GM18907 (cell line): ENCODE data around the gene CCDC85C.
A peak's percentile ranks its signal among the peaks of the same experiment; 100 is the strongest.

Experiments used
- ATAC-seq: cut with Tn5 transposase; IDR thresholded peaks from one replicate; pipeline ENCODE4 v1.9.1; 2021; ENCODE audit warnings: mild to moderate bottlenecking, moderate library complexity; ENCODE audit not compliant: unreplicated experiment

The CCDC85C gene

GRCh38 chr14:99527427-99528076 lies 76.5 kb downstream of the CCDC85C start:
- ATAC-seq, result no peak

- no peak for ATAC-seq
These were observed 77.0 kb downstream of the CCDC85C start for GRCh38 chr14:99527026-99527425.

GRCh38 chr14:99525699-99526080 lies 78.3 kb downstream of the CCDC85C start:
- no peak for ATAC-seq

GRCh38 chr14:99524804-99525698 lies 79.0 kb downstream of the CCDC85C start:
- ATAC-seq, result no peak

- ATAC-seq, result no peak
These were observed 79.8 kb downstream of the CCDC85C start for GRCh38 chr14:99524091-99524661.

DNA sequence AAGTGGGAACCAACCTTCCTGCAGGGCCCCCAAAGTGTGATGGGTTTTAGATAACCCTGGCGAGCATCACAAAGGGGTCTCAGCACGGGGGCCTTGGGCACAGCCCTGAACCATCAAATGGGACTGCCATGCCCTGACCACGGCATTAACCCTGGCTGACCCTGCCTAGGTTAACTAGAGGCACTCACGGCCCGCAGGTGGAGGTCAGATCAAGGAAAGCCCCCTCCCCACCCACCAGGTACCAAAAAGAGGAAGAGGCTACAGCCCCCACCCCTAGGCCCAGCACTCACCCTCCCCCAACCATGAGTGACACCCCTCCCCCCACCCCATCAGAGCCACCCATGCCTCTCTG lies 80.3 kb downstream of the CCDC85C start:
- ATAC-seq, result no peak

DNA sequence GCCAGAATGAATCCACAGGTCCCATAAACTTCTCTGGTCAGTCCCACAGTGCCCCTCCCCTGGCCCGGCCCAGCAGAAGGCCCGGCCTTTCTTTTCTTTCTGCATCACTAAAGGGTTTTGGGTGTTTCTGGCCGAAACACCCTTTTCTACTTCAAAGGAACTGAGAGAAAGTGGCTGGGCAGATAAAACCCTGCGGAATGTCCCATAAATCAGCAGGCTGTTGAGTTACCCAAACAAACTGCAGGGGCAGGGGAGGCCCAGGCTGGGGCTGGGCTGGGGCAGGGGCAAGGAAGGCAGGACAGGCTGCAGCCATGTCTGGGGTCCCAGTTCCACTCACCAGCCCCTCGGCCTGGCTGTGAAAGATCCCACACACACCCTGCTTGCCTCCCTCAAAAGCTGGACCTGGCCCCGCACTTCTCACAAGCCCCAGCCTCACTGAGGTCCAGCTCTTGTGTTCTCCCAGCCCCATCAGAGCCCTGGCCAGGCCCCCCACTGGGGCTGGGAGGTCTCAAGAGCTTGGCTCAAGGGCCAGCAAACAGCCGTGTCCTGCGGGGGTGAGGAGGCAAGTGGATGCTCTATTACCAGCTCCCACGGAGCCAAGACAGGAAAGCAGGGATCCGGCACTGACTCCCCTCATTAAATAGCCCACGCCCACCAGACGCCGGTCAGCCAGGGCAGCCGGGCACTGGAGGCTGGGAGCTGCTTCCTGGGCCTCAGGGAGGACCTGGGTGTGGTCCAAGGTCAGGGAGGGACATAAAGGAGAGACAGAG lies 80.9 kb downstream of the CCDC85C start:
- ATAC-seq, result no peak

DNA sequence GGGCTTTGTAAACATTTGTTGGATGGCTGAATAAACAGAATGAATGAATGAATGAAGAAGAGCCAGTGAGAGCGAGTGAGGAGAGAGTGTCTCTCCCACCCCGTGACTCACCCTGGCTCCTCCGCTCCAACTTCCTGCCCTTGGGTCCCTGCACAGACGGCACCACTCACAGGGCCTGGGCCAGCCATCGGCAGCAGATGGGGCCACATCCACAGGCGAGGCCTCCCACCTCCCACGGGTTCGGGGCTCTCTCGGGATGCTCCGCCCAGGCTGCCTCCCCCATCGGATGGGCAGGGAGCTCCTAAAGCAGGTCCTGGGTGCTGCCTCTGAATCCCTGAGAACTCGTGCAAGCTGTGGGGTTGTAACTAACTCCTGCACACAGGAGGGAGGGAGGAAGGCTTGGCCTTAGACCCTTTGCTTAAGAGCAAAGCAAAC lies 81.5 kb downstream of the CCDC85C start:
- no peak for ATAC-seq

DNA sequence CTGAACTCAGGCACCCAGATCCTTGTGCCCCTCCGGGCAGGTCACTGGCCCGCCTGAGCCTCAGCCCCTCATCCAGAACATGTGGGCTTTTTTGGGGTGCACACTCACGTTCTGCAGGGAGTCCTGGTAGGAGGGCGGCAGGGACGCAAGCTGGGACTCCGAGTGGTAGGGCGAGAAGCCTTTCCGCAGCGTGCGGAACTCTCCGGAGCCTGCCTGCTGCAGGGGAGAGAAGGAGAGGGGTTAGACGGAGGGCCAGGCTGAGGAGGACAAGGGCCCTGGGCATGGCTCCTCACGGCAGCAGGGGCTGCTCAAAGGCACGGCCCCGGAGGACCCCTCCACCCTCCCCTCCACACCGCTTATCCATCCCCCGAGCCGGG lies 82.0 kb downstream of the CCDC85C start:
- ATAC-seq, result no peak

GRCh38 chr14:99521176-99522024 lies 82.6 kb downstream of the CCDC85C start:
- no peak for ATAC-seq

- no peak for ATAC-seq
These were observed 83.4 kb downstream of the CCDC85C start for GRCh38 chr14:99520571-99521081.

DNA sequence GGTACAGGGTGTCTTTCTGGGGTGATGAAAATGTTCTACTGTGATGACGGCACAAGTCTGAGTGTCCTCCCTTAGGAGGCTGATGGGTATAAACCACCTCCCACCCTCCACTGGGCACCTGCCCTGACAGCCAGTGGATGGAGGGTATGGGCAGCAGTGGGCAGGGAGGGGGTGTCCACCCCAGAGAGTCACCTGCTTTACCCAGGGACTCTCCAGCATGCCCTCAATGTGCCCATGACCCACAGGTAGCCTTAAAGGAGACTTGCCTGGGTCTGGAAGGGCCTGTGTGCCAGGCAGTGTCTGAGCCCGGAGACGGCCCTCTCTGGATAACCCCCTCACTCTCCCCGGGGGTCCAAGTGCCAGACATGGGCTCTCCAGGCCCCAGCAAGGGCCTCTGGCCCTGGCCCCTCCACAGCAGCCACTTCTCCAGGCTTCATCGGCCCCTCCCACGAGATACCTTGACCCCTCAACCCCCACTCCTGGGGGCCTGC lies 84.0 kb downstream of the CCDC85C start:
- no peak for ATAC-seq

DNA sequence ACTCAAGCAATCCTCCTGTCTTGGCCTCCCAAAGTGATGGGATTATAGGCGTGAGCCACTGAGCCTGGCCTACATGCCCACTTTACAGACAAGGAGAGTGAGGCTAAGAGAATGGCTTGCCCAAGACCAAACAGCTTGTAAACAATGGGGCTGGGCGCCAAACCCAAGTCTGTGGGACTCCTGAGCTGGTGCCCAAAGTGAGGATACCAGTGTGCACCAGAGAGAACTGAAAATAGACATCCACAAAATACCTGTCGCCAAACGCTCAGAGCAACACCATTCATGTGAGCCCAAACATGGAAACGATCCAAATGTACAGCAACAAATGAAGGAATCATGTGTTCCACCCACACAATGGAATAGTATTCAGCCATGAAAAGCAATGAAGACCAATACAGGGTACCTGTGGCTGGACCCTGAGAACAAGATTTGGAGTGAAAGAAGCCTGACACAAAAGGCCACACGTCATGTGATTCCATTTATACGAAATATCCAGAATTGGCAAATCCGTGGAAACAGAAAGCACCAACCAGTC lies 84.6 kb downstream of the CCDC85C start:
- ATAC-seq, result no peak

GRCh38 chr14:99518441-99519346 lies 85.3 kb downstream of the CCDC85C start:
- ATAC-seq, result peak; percentile 62

- ATAC-seq, result no peak
These were observed 86.2 kb downstream of the CCDC85C start for GRCh38 chr14:99517643-99518381.

GRCh38 chr14:99516871-99517642 lies 87.0 kb downstream of the CCDC85C start:
- no peak for ATAC-seq

DNA sequence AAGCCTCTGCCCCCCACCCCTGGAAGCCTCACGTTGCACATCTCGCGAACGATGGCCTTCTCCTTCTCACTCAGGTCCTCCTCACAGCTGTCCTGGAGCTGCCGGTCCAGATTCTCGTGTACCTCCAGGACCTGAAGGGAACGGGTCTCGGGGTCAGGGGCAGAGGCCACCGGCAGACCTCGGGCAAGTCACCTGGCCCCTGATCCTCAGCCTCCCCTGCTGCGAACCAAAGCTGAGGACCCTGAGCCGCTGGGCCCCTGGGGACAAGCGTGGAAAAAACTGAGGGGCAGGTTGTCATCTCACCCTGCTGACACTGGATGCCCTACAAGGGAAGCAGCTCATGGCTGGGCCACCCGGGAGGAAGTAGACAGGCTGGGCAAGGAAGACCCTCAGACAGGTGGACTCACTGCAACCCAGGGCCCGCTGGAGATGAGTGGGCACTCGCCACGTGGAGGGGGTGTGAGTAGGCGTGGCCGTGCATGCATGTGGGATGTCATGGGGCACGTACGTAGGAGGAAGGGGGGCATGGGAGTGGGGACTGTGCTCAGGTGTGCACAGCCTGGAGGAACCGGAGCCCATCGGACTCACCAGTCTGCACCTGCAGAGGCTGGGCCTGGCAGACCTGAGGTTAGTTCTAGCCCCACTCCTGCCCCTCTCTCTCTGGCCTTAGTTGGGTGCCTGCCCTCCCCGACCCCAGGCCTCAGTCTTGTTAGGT lies 87.7 kb downstream of the CCDC85C start:
- ATAC-seq, result no peak
